HG03457 (cell line): ENCODE measurements around the gene SCN8A.

Source experiments
- ATAC-seq: cut with Tn5 transposase; IDR thresholded peaks from one replicate; pipeline ENCODE4 v1.9.1; 2021; ENCODE audit warnings: moderate number of reproducible peaks; ENCODE audit not compliant: unreplicated experiment

The SCN8A gene

GRCh38 chr12:51811203-51812202, 220.5 kb downstream of the SCN8A start:
- ATAC-seq, result no peak

- no peak for ATAC-seq
Observed at GRCh38 chr12:51812871-51813270, 221.8 kb downstream of the SCN8A start.

DNA sequence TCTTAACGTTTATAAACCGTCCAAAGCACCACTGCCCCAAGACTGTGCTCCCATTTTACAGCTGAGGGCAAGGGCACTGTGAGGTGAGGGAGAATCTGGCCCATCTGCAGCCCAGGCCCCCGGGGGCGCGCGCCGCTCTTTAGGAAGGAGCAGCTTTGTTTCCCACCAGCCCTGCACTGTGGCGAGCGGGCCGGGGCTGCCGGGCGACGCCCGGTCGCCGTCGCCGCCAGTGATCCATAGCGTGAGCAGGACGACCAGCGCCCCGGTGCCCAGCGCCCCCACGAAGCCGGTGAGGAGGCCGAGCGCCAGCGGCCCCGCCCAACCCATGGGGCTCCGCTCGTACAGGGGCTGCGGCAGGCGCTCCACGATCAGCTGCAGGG, 222.9 kb downstream of the SCN8A start:
- no peak for ATAC-seq

DNA sequence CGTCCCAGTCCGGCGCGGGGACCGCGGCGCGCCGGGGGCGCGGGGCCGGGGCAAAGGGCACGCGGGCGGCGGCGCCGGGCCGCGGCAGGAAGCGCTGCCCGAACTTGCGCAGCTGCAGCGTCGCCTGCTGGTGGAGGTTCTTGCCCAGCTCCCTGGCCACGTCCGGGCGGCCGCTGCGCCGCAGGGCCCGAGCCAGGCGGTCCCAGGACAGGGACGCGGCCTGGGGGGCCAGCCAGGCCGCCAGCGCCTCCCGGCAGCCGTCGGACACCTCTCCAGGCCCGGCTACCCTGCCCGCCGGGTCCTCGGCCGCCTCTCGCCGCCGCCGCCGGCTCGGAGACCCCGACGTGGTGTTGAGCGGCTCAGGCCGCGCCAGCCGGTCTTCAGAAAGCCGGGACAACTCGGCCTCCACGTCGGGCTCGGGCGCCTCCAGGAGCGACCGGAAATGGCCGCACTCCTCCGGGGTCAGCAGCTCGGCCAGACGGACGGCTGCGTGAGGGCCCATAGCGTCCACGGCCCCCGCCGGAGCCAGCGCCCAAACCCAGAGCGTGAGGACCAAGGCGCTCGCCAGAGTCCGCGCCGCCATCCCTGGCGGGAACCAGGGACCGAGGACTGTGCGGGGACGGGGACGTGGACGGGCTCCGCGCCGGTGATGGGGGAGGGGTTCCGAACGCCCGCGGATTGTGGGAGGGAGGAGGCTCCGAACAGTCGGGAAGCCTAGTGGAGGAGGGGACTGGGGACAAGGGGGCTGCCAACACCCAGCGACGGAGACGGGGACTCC, 223.5 kb downstream of the SCN8A start:
- ATAC-seq, result no peak

GRCh38 chr12:51815571-51815970, 224.5 kb downstream of the SCN8A start:
- ATAC-seq, result no peak

- ATAC-seq, result no peak
Observed at GRCh38 chr12:51817027-51817953, 226.3 kb downstream of the SCN8A start.

GRCh38 chr12:51818086-51818485, 227.1 kb downstream of the SCN8A start:
- no peak for ATAC-seq

GRCh38 chr12:51818566-51819300, 227.7 kb downstream of the SCN8A start:
- ATAC-seq, result no peak

DNA sequence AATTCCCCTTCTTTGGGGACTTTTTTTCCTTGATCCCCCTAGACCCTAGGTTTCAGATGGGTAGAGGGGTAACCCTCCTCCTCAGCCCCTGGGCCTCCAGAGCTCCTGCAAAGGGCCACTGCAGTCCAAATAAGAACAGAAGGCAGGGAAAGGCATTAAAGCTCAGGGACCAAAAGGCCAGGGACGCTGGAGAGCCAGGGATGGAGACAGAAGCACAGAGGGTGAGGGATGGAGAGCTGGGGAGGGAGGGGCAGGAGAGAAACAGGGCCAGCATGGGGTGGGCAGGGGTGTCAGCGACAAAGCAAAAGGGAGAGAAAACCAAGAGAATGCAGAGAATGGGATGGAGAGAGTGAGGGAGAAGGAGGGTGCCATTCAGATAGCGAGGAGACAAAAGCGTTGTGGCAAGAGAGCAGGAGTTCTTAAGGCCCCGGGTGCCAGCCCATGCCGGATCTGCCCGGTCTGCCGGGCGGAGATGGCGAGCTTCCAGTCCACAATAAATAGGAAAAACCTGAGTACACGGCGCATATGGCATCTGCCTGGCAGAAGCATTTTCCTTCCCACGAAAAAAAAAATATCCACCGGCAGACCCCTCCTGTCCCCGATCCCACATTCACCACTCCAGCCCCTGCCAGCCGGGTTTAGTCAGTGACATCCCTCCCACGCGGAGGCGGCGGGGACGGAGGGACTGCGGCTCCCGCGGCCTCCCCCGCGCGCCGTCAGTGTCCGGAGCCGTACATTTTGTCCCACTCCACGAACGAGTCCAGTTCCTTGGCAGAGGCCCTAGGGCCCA, 228.9 kb downstream of the SCN8A start:
- no peak for ATAC-seq

- no peak for ATAC-seq
Observed at GRCh38 chr12:51820526-51821439, 229.8 kb downstream of the SCN8A start.

DNA sequence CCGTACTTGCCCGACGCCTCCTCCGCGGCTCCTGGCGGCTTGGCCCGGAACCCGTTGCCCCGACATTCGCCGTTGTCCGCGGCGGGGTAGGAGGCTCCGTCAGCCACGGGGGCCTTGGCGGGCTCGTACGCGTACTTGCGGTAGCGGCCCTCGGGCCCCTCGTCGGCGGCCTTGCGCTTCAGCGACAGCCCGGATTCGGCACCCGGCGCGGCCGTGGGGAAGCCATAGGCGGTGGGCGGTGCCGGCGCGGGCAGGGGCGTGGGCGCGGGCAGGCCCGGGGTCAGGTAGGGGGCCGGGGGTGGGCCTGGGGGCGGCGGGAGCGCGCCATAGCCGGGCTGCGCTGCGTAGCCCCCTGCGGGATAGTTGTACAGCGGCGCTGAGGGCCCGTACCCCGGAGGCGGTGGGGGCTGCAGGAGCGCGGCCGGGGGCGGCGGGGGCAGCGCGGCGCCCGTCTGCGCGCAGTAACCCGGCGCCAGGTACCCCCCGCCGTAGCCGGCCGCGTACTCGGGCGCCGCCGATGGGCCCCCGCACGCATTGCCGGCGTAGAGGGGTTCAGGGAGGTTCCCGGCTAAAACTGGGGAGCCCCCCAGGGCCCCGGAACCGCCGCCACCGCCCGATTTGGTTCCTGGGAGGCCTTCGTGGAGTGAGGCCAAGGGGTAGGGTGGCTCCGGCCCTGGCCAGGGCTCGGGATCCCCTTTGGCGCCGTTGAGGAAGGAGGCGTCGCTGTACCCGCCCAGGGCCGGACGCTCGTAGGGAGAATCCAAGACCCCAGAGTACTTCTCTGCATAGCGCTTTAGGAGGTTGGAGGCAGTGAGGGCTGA, 230.6 kb downstream of the SCN8A start:
- no peak for ATAC-seq

GRCh38 chr12:51822261-51822616, 231.2 kb downstream of the SCN8A start:
- ATAC-seq, result no peak

DNA sequence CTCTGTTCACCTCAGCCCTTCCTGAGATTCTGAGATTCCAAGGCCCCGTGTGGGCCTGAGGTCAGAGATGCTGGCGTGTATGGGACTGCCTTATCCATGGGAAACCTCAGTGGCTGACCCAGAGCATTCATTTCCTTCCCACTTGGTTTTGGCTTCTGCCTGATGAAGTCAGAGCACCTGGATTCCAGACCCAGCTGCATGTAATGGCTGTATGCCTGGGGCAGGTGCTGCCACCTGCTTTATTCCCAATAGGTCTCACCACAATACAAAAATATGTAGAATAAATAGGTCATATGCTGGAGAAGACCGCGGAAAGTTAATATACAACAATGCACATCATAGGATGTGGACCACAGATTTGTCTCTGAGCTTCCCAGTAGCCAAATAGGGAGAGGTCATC, 231.9 kb downstream of the SCN8A start:
- ATAC-seq, result no peak

- ATAC-seq, result no peak
Observed at GRCh38 chr12:51823875-51824565, 233.0 kb downstream of the SCN8A start.

- no peak for ATAC-seq
Observed at GRCh38 chr12:51825216-51825615, 234.2 kb downstream of the SCN8A start.

DNA sequence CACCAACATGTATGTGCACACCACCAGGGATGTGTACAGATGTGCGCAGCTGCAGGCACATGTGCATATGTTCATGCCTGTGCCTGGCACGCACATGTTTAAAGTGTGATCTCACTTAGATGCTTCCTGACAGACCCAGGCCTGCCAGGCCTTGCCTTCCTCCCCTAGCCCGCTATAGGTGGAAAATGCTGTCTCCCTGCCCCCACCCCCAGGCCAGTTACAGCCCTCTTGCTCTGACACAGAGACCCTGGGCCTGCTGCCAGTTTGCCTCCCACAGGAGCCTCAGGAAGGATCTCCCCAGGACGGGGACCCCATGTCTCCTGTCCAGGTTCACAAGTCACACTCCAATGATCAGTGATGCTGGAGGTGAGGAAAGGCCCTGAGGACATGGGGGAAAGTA, 235.8 kb downstream of the SCN8A start:
- no peak for ATAC-seq
